Stimulated activated naive B cell treated with anti-CD40 and anti-IgM and Interleukin-4, amounts not matched to agents 10 μg/mL and 1 μg/mL and 100 μg/mL, for 72 hours (primary cell): ENCODE results near the gene SPATS2.
A peak's percentile ranks its signal among the peaks of the same experiment; 100 is the strongest.
"Not testable (repeated sequence)": the region's sequence is repeated elsewhere in the genome, so short reads cannot be mapped to it uniquely, and the experiment has no call there.

ENCODE experiments used
- ATAC-seq, 2 donors: fragments of 150-1000 bp; cut with Tn5 transposase; replicated peaks; 2 replicates each; pipeline ENCODE4 v1.10.0; 2021; ENCODE audit warnings: moderate library complexity in 1 of 2
- DNase-seq: peaks from one replicate; pipeline ENCODE4 v3.0.0; 2021
- H3K27ac Mint-ChIP-seq: one replicate; pipeline ENCODE4 v1.8.0; 2022; ENCODE audit warnings: mild to moderate bottlenecking, mixed read lengths
- H3K27me3 Mint-ChIP-seq, 2 donors: one replicate each; pipeline ENCODE4 v1.8.0; 2022; ENCODE audit warnings: mixed read lengths in 2 of 2
- H3K36me3 Mint-ChIP-seq, 2 donors: one replicate each; pipeline ENCODE4 v1.8.0; 2022; ENCODE audit warnings: mixed read lengths in 2 of 2, mild to moderate bottlenecking in 1 of 2
- H3K4me1 Mint-ChIP-seq, 2 donors: one replicate each; pipeline ENCODE4 v1.8.0; 2022; ENCODE audit warnings: mixed read lengths in 2 of 2, mild to moderate bottlenecking in 1 of 2
- H3K4me3 Mint-ChIP-seq, 2 donors: one replicate each; pipeline ENCODE4 v1.8.0; 2022; ENCODE audit warnings: mild to moderate bottlenecking in 2 of 2, mixed read lengths in 2 of 2, moderate library complexity in 1 of 2
- H3K9me3 Mint-ChIP-seq, 2 donors: one replicate each; pipeline ENCODE4 v1.8.0; 2022; ENCODE audit warnings: mixed read lengths in 2 of 2, mild to moderate bottlenecking in 1 of 2

Gene SPATS2

GRCh38 chr12:49367381-49368239 is at the start of gene SPATS2:
Gene SPATS2, plus strand, starts transcription at chr12:49367462. Its CDS starts 93,551 bp downstream, at chr12:49461013.
- H3K4me1 Mint-ChIP-seq, result peaks cover 24 to 41% of the 10 kb centered on the region in 2 donors

GRCh38 chr12:49320411-49321103 is 46.7 kb upstream of the SPATS2 start:
- Mint-ChIP-seq H3K4me3 (peak overlapping the region in 1 of 2 donors; percentile 36), H3K4me1 (peaks cover 15 to 21% of the 10 kb centered on the region in 2 donors)
- not testable (repeated sequence) for ATAC-seq, H3K27ac Mint-ChIP-seq, H3K9me3 Mint-ChIP-seq, H3K36me3 Mint-ChIP-seq, DNase-seq, H3K27me3 Mint-ChIP-seq

More at GRCh38 chr12:49367381-49368239, at the start of gene SPATS2:
- H3K36me3 Mint-ChIP-seq, result peaks cover 1 to 5% of the 10 kb centered on the region in 2 donors
- no peaks in the 10 kb centered on the region for H3K9me3 Mint-ChIP-seq
- peak within 1 kb of the TSS; percentile 82 to 90 for H3K4me3 Mint-ChIP-seq
- no peak for DNase-seq
- no peaks in the 10 kb centered on the region for H3K27me3 Mint-ChIP-seq
- H3K27ac Mint-ChIP-seq, result peak within 1 kb of the TSS; percentile 98
- peak in 1 of 2 donors; percentile 4 for ATAC-seq

GRCh38 chr12:49322367-49322707 is 44.9 kb upstream of the SPATS2 start:
- Mint-ChIP-seq H3K36me3 (no peaks in the 10 kb centered on the region), H3K4me3 (peak overlapping the region; percentile 98 to 99), H3K27ac (peak overlapping the region; percentile 71), H3K4me1 (peaks cover 15 to 21% of the 10 kb centered on the region in 2 donors), H3K27me3 (no peaks in the 10 kb centered on the region), H3K9me3 (no peaks in the 10 kb centered on the region)
- ATAC-seq (no peak), DNase-seq (no peak)

GRCh38 chr12:49322708-49323523 is 44.3 kb upstream of the SPATS2 start, which contains the start of gene TROAP:
Gene TROAP, plus strand, starts transcription at chr12:49323255. Its CDS starts 354 bp downstream, at chr12:49323609.
- Mint-ChIP-seq H3K27ac (peak within 1 kb of the TSS; percentile 97), H3K4me3 (peak within 1 kb of the TSS; percentile 98 to 99), H3K27me3 (no peaks in the 10 kb centered on the region), H3K9me3 (no peaks in the 10 kb centered on the region), H3K4me1 (peaks cover 15 to 21% of the 10 kb centered on the region in 2 donors), H3K36me3 (peaks cover 0 to 3% of the 10 kb centered on the region in 2 donors)
- ATAC-seq (peak; percentile 98 to 99), DNase-seq (peak; percentile 98)

GRCh38 chr12:49323524-49324097 is 43.7 kb upstream of the SPATS2 start:
- H3K4me3 Mint-ChIP-seq, result peak overlapping the region; percentile 98 to 99
- ATAC-seq (no peak), DNase-seq (no peak)
- peaks cover 0 to 4% of the 10 kb centered on the region in 2 donors for H3K36me3 Mint-ChIP-seq
- peaks cover 15 to 21% of the 10 kb centered on the region in 2 donors for H3K4me1 Mint-ChIP-seq
- H3K9me3 Mint-ChIP-seq, result no peaks in the 10 kb centered on the region
- H3K27ac Mint-ChIP-seq, result peak overlapping the region; percentile 84
- no peaks in the 10 kb centered on the region for H3K27me3 Mint-ChIP-seq

GRCh38 chr12:49325606-49326005 is 41.7 kb upstream of the SPATS2 start:
- H3K27me3 Mint-ChIP-seq, result no peaks in the 10 kb centered on the region
- no peaks in the 10 kb centered on the region for H3K9me3 Mint-ChIP-seq
- ATAC-seq (no peak), DNase-seq (no peak)
- peak overlapping the region; percentile 38 for H3K27ac Mint-ChIP-seq
- H3K36me3 Mint-ChIP-seq, result peaks cover 0 to 4% of the 10 kb centered on the region in 2 donors
- no peak overlapping the region for H3K4me3 Mint-ChIP-seq
- H3K4me1 Mint-ChIP-seq, result peaks cover 13 to 21% of the 10 kb centered on the region in 2 donors

GRCh38 chr12:49327368-49327767 is 39.9 kb upstream of the SPATS2 start:
- Mint-ChIP-seq H3K36me3 (peaks cover 0 to 5% of the 10 kb centered on the region in 2 donors), H3K4me3 (no peak overlapping the region), H3K4me1 (peaks cover 11 to 21% of the 10 kb centered on the region in 2 donors), H3K9me3 (no peaks in the 10 kb centered on the region), H3K27me3 (peaks cover 17% of the 10 kb centered on the region in 2 donors), H3K27ac (no peak overlapping the region)
- DNase-seq (no peak), ATAC-seq (no peak)

GRCh38 chr12:49327887-49328286 is 39.4 kb upstream of the SPATS2 start:
- H3K4me1 Mint-ChIP-seq, result peaks cover 13 to 23% of the 10 kb centered on the region in 2 donors
- H3K27ac Mint-ChIP-seq, result no peak overlapping the region
- no peaks in the 10 kb centered on the region for H3K9me3 Mint-ChIP-seq
- H3K27me3 Mint-ChIP-seq, result peaks cover 22% of the 10 kb centered on the region in 2 donors
- DNase-seq, result no peak
- H3K4me3 Mint-ChIP-seq, result no peak overlapping the region
- ATAC-seq, result no peak
- H3K36me3 Mint-ChIP-seq, result peaks cover 0 to 5% of the 10 kb centered on the region in 2 donors

GRCh38 chr12:49328816-49329215 is 38.4 kb upstream of the SPATS2 start:
- DNase-seq, result no peak
- H3K27ac Mint-ChIP-seq, result no peak overlapping the region
- H3K4me3 Mint-ChIP-seq, result no peak overlapping the region
- no peak for ATAC-seq
- peaks cover 0 to 5% of the 10 kb centered on the region in 2 donors for H3K36me3 Mint-ChIP-seq
- H3K9me3 Mint-ChIP-seq, result no peaks in the 10 kb centered on the region
- peaks cover 26 to 28% of the 10 kb centered on the region in 2 donors for H3K27me3 Mint-ChIP-seq
- peaks cover 10 to 18% of the 10 kb centered on the region in 2 donors for H3K4me1 Mint-ChIP-seq

GRCh38 chr12:49330032-49330619 is 37.1 kb upstream of the SPATS2 start:
- DNase-seq (no peak), ATAC-seq (no peak)
- Mint-ChIP-seq H3K36me3 (peaks cover 0 to 5% of the 10 kb centered on the region in 2 donors), H3K9me3 (no peaks in the 10 kb centered on the region), H3K27ac (no peak overlapping the region), H3K27me3 (peaks cover 35 to 39% of the 10 kb centered on the region in 2 donors), H3K4me1 (peaks cover 10 to 18% of the 10 kb centered on the region in 2 donors), H3K4me3 (no peak overlapping the region)

- H3K27ac Mint-ChIP-seq, result no peak overlapping the region
- DNase-seq (no peak), ATAC-seq (no peak)
- peaks cover 41 to 46% of the 10 kb centered on the region in 2 donors for H3K27me3 Mint-ChIP-seq
- H3K9me3 Mint-ChIP-seq, result no peaks in the 10 kb centered on the region
- peaks cover 12 to 23% of the 10 kb centered on the region in 2 donors for H3K4me1 Mint-ChIP-seq
- peaks cover 0 to 5% of the 10 kb centered on the region in 2 donors for H3K36me3 Mint-ChIP-seq
- H3K4me3 Mint-ChIP-seq, result no peak overlapping the region
Observed at GRCh38 chr12:49330631-49331379, 36.5 kb upstream of the SPATS2 start.

GRCh38 chr12:49331380-49332222 is 35.7 kb upstream of the SPATS2 start:
- peaks cover 0 to 7% of the 10 kb centered on the region in 2 donors for H3K36me3 Mint-ChIP-seq
- no peak overlapping the region for H3K4me3 Mint-ChIP-seq
- no peaks in the 10 kb centered on the region for H3K9me3 Mint-ChIP-seq
- peaks cover 44 to 50% of the 10 kb centered on the region in 2 donors for H3K27me3 Mint-ChIP-seq
- ATAC-seq (peak; percentile 58 to 72), DNase-seq (no peak)
- H3K27ac Mint-ChIP-seq, result peak overlapping the region; percentile 43
- H3K4me1 Mint-ChIP-seq, result peaks cover 13 to 25% of the 10 kb centered on the region in 2 donors
